ENCODE measurements around the gene INSYN1.

INSYN1 gene

DNA sequence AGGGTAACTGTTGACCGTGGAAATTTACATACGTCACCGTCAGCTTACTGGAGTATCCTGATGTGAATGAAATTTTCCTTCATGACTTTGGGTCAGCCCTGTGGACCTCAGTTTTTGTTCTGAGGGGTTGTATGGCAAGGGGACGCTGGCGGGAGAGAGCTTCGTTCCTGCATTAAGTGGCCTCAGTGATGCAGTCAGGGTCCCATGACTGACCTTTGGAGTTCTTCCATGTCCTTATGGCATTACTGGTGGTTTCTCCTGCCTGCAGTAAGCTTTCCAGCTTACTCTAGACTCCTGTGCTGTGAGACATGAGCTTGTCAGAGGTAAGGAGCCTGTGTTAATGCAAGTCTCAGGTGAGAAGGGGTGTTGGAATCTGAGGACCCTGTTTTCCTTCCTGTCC, 67.2 kb downstream of the INSYN1 start:
- no peak for DNase-seq (ENCODE audit: low spot score)
